Peyer's patch (tissue), 4 donors: Measurements from ENCODE around the gene KREMEN1. TPM values are rescaled to one million over a fixed set of nuclear protein-coding genes. Genes with fewer than 3 reads are reported as not detected.
"Not testable (repeated sequence)": the region's sequence is repeated elsewhere in the genome, so short reads cannot be mapped to it uniquely, and the experiment has no call there.

Source experiments
- DNase-seq, 3 donors: peaks; one replicate each; pipeline ENCODE4 v3.0.0-alpha.2; 2017 to 2019
- H3K27ac ChIP-seq, 4 donors: fragments of 200-600 bp; sonication (generic); one replicate each; pipeline ENCODE4 v1.5.1; 2016 to 2019
- H3K27me3 ChIP-seq, 2 donors: fragments of 200-600 bp; sonication (generic); one replicate each; pipeline ENCODE4 v1.5.1; 2019
- H3K36me3 ChIP-seq, 3 donors: fragments of 200-600 bp; sonication (generic); one replicate each; pipeline ENCODE4 v1.5.1; 2016 to 2019
- H3K4me1 ChIP-seq, 4 donors: fragments of 200-600 bp; sonication (generic); one replicate each; pipeline ENCODE4 v1.5.1; 2016 to 2019
- H3K4me3 ChIP-seq, 4 donors: fragments of 200-600 bp; sonication (generic); 1 replicate in 3 of 4; 2 replicates in 1 of 4; pipeline ENCODE4 v1.5.1; 2016 to 2019; ENCODE audit warnings: mild to moderate bottlenecking in 1 of 4
- H3K9me3 ChIP-seq, 4 donors: fragments of 200-600 bp; sonication (generic); one replicate each; pipeline ENCODE4 v1.5.1; 2016 to 2019; ENCODE audit warnings: mild to moderate bottlenecking in 1 of 4
- CTCF ChIP-seq, 6 experiments: fragments of 450-650 bp in 4 of 6; fragments of 200-600 bp in 2 of 6; sonication (generic) in 1 of 6; IDR thresholded peaks; one replicate each; pipeline ENCODE4 v1.5.1; 2017 to 2019; ENCODE audit warnings: antibody characterized with exemption in 6 of 6, mild to moderate bottlenecking in 3 of 6, moderate library complexity in 1 of 6
- POLR2A ChIP-seq, 2 donors: fragments of 450-650 bp; IDR thresholded peaks; one replicate each; pipeline ENCODE4 v1.5.1; 2017; ENCODE audit warnings: antibody characterized with exemption in 2 of 2, mild to moderate bottlenecking in 2 of 2, moderate library complexity in 2 of 2
- total RNA-seq, 4 donors: library from RNA; depleted of rRNA; stranded (reverse); fragments of >200 nt; gene quantifications; one replicate each; pipeline ENCODE4 v1.1.0, GENCODE V29; 2016

KREMEN1 gene
- total RNA-seq, 4 donors from 2014 or later = 8.2 to 32.2 (median 16.1) TPM

- no peak for TF ChIP-seq CTCF (IDR thresholded peaks at IDR 0.05)
- no peak for TF ChIP-seq POLR2A (IDR thresholded peaks at IDR 0.05)
- DNase-seq = no peak
- Histone ChIP-seq H3K27me3 (no peaks in the 10 kb centered on the region), H3K27ac (no peak overlapping the region), H3K36me3 (no peaks in the 10 kb centered on the region), H3K4me1 (no peaks in the 10 kb centered on the region), H3K4me3 (no peak overlapping the region), H3K9me3 (no peaks in the 10 kb centered on the region)
Measured at GRCh38 chr22:29117799-29118477, 45.1 kb downstream of the KREMEN1 start.

GRCh38 chr22:29120098-29120912, 47.5 kb downstream of the KREMEN1 start:
- DNase-seq, H3K4me1 ChIP-seq, H3K36me3 ChIP-seq, H3K9me3 ChIP-seq, H3K4me3 ChIP-seq, H3K27ac ChIP-seq, H3K27me3 ChIP-seq: not testable (repeated sequence)

GRCh38 chr22:29121124-29121523, 48.3 kb downstream of the KREMEN1 start:
- Histone ChIP-seq H3K9me3 (no peaks in the 10 kb centered on the region), H3K27ac (no peak overlapping the region), H3K4me1 (no peaks in the 10 kb centered on the region), H3K27me3 (no peaks in the 10 kb centered on the region), H3K4me3 (no peak overlapping the region), H3K36me3 (no peaks in the 10 kb centered on the region)
- TF ChIP-seq CTCF (IDR thresholded peaks at IDR 0.05) (no peak), POLR2A (IDR thresholded peaks at IDR 0.05) (no peak)
- no peak for DNase-seq

GRCh38 chr22:29122041-29122440, 49.2 kb downstream of the KREMEN1 start:
- no peak for DNase-seq
- no peak for TF ChIP-seq CTCF (IDR thresholded peaks at IDR 0.05)
- TF ChIP-seq POLR2A (IDR thresholded peaks at IDR 0.05) = no peak
- no peaks in the 10 kb centered on the region for H3K27me3 ChIP-seq
- no peaks in the 10 kb centered on the region for H3K36me3 ChIP-seq
- no peak overlapping the region for H3K27ac ChIP-seq
- H3K9me3 ChIP-seq = no peaks in the 10 kb centered on the region
- H3K4me1 ChIP-seq = peaks cover 0 to 1% (median 0%) of the 10 kb centered on the region in 4 donors
- H3K4me3 ChIP-seq = no peak overlapping the region

GRCh38 chr22:29124777-29125442, 52.1 kb downstream of the KREMEN1 start:
- no peak overlapping the region for H3K27ac ChIP-seq

More at GRCh38 chr22:29124777-29125442, 52.1 kb downstream of the KREMEN1 start:
- no peak for DNase-seq
- Histone ChIP-seq H3K4me3 (no peak overlapping the region), H3K27me3 (no peaks in the 10 kb centered on the region), H3K9me3 (no peaks in the 10 kb centered on the region), H3K4me1 (peaks cover 0 to 26% (median 0%) of the 10 kb centered on the region in 4 donors), H3K36me3 (no peaks in the 10 kb centered on the region)
- TF ChIP-seq CTCF (IDR thresholded peaks at IDR 0.05) (no peak), POLR2A (IDR thresholded peaks at IDR 0.05) (no peak)
